SK-N-SH treated with all-trans-retinoic acid at 6 μM for 48 hours (cell line): ENCODE data around the gene NUBPL.

Source experiments
- CREB5 ChIP-seq: fragments of 250-450 bp; sonication (Bioruptor Pico); IDR thresholded peaks from 2 replicates; pipeline ENCODE4 v1.5.1; 2020; ENCODE audit warnings: low read depth, mild to moderate bottlenecking, moderate library complexity
- GLIS3 ChIP-seq: fragments of 250-450 bp; sonication (Bioruptor Pico); IDR thresholded peaks from 2 replicates; pipeline ENCODE4 v1.5.0; 2020; ENCODE audit warnings: mild to moderate bottlenecking, moderate library complexity
- RARB ChIP-seq: fragments of 250-450 bp; sonication (Bioruptor Pico); IDR thresholded peaks from 2 replicates; pipeline ENCODE4 v1.8.0; 2021; ENCODE audit warnings: mild to moderate bottlenecking, moderate library complexity
- TCF4 ChIP-seq: fragments of 250-450 bp; sonication (Bioruptor Pico); IDR thresholded peaks from 2 replicates; pipeline ENCODE4 v1.8.0; 2021; ENCODE audit warnings: mild to moderate bottlenecking, moderate library complexity, borderline replicate concordance
- ZFP3 ChIP-seq: fragments of 250-450 bp; sonication (Bioruptor Pico); IDR thresholded peaks from 2 replicates; pipeline ENCODE4 v1.5.0; 2020; ENCODE audit warnings: mild to moderate bottlenecking, moderate library complexity
- ZFP30 ChIP-seq: fragments of 450-650 bp; formaldehyde crosslinking; IDR thresholded peaks from 2 replicates; pipeline ENCODE4 v1.5.0; 2022; ENCODE audit warnings: mild to moderate bottlenecking, moderate library complexity

GRCh38 chr14:31668348-31668747, 107.1 kb downstream of the NUBPL start:
- TF ChIP-seq ZFP30 (CRISPR knock-in tag) (no peak), TCF4 (CRISPR knock-in tag) (no peak), RARB (CRISPR knock-in tag) (no peak), GLIS3 (no peak), ZFP3 (no peak), CREB5 (CRISPR knock-in tag) (no peak)
